Measurements from ENCODE around the gene MEF2C. TPM values are rescaled to one million over a fixed set of nuclear protein-coding genes. Genes with fewer than 3 reads are reported as not detected.

Gene MEF2C
- total RNA-seq, 2 experiments from 2014 or later = 0.10 to 0.17 TPM

GRCh38 chr5:88675168-88675707 lies 207.7 kb downstream of the MEF2C start:
- ChIA-PET CTCF (interaction anchor here (1.2 kb wide), 1 partner anchor 16 kb away, joined by 7 read pairs; no protein-coding TSS in a partner anchor), POLR2A (no interaction called here)
- peak overlapping the region; percentile 73 for H3K27ac Mint-ChIP-seq
- peak overlapping the region; percentile 49 for H3K4me3 Mint-ChIP-seq
- peaks cover 6% of the 10 kb centered on the region for H3K36me3 Mint-ChIP-seq (ENCODE audit: low read depth)
- peaks cover 4% of the 10 kb centered on the region for H3K9me3 Mint-ChIP-seq
- DNase-seq = no peak
- H3K4me1 Mint-ChIP-seq = peaks cover 32% of the 10 kb centered on the region
- peaks cover 85% of the 10 kb centered on the region for H3K27me3 Mint-ChIP-seq

GRCh38 chr5:88674356-88675167 lies 208.4 kb downstream of the MEF2C start:
- Mint-ChIP-seq H3K4me3 (peak overlapping the region; percentile 56), H3K36me3 (ENCODE audit: low read depth) (peaks cover 6% of the 10 kb centered on the region), H3K27me3 (peaks cover 87% of the 10 kb centered on the region), H3K9me3 (peaks cover 4% of the 10 kb centered on the region), H3K27ac (peak overlapping the region; percentile 73), H3K4me1 (peaks cover 29% of the 10 kb centered on the region)
- CTCF ChIA-PET = interaction anchor here (1.1 kb wide), 1 partner anchor 17 kb away, joined by 4 read pairs; no protein-coding TSS in a partner anchor
- peak; percentile 39 for DNase-seq
- POLR2A ChIA-PET = no interaction called here

- peak overlapping the region; percentile 77 for H3K27ac Mint-ChIP-seq
- peak overlapping the region; percentile 50 for H3K4me3 Mint-ChIP-seq
- peaks cover 4% of the 10 kb centered on the region for H3K9me3 Mint-ChIP-seq
- peaks cover 85% of the 10 kb centered on the region for H3K27me3 Mint-ChIP-seq
- DNase-seq = no peak
- H3K36me3 Mint-ChIP-seq (ENCODE audit: low read depth) = peaks cover 6% of the 10 kb centered on the region
- ChIA-PET CTCF (interaction anchor here (1.1 to 1.9 kb wide), 2 partner anchors 17 to 18 kb away, joined by 4 to 9 read pairs; no protein-coding TSS in a partner anchor), POLR2A (no interaction called here)
- peaks cover 27% of the 10 kb centered on the region for H3K4me1 Mint-ChIP-seq
Observed at GRCh38 chr5:88673253-88674105, 209.5 kb downstream of the MEF2C start.

- Mint-ChIP-seq H3K36me3 (ENCODE audit: low read depth) (peaks cover 7% of the 10 kb centered on the region), H3K9me3 (peaks cover 4% of the 10 kb centered on the region), H3K27me3 (peaks cover 87% of the 10 kb centered on the region), H3K27ac (no peak overlapping the region), H3K4me3 (peak overlapping the region; percentile 50), H3K4me1 (peaks cover 27% of the 10 kb centered on the region)
- ChIA-PET POLR2A (no interaction called here), CTCF (interaction anchor here (1.9 kb wide), 1 partner anchor 18 kb away, joined by 9 read pairs; no protein-coding TSS in a partner anchor)
- no peak for DNase-seq
Observed at GRCh38 chr5:88672644-88673252, 210.2 kb downstream of the MEF2C start.

- H3K9me3 Mint-ChIP-seq = peaks cover 4% of the 10 kb centered on the region
- ChIA-PET POLR2A (interaction anchor here (0.6 kb wide), 1 partner anchor 863 kb away, joined by 3 read pairs; no protein-coding TSS in a partner anchor), CTCF (interaction anchor here (1.0 to 1.9 kb wide), 2 partner anchors 12 to 19 kb away, joined by 3 to 9 read pairs; no protein-coding TSS in a partner anchor)
- no peak overlapping the region for H3K27ac Mint-ChIP-seq
- H3K4me3 Mint-ChIP-seq = no peak overlapping the region
- no peak for DNase-seq
- peaks cover 35% of the 10 kb centered on the region for H3K4me1 Mint-ChIP-seq
- peaks cover 88% of the 10 kb centered on the region for H3K27me3 Mint-ChIP-seq
- H3K36me3 Mint-ChIP-seq (ENCODE audit: low read depth) = peaks cover 8% of the 10 kb centered on the region
Observed at GRCh38 chr5:88671505-88672499, 211.2 kb downstream of the MEF2C start.

- Mint-ChIP-seq H3K4me3 (no peak overlapping the region), H3K9me3 (peaks cover 4% of the 10 kb centered on the region), H3K4me1 (peaks cover 38% of the 10 kb centered on the region), H3K27ac (no peak overlapping the region), H3K36me3 (ENCODE audit: low read depth) (peaks cover 8% of the 10 kb centered on the region), H3K27me3 (peaks cover 90% of the 10 kb centered on the region)
- ChIA-PET POLR2A (interaction anchor here (0.6 kb wide), 1 partner anchor 862 kb away, joined by 3 read pairs; no protein-coding TSS in a partner anchor), CTCF (interaction anchor here (1.9 kb wide), 1 partner anchor 20 kb away, joined by 9 read pairs; no protein-coding TSS in a partner anchor)
- DNase-seq = no peak
Observed at GRCh38 chr5:88671106-88671504, 211.9 kb downstream of the MEF2C start.

GRCh38 chr5:88670461-88670860 lies 212.5 kb downstream of the MEF2C start:
- ChIA-PET POLR2A (no interaction called here), CTCF (no interaction called here)
- H3K27ac Mint-ChIP-seq = no peak overlapping the region
- H3K4me1 Mint-ChIP-seq = peaks cover 40% of the 10 kb centered on the region
- no peak overlapping the region for H3K4me3 Mint-ChIP-seq
- H3K9me3 Mint-ChIP-seq = peaks cover 3% of the 10 kb centered on the region
- peaks cover 7% of the 10 kb centered on the region for H3K36me3 Mint-ChIP-seq (ENCODE audit: low read depth)
- DNase-seq = no peak
- H3K27me3 Mint-ChIP-seq = peaks cover 92% of the 10 kb centered on the region

- H3K36me3 Mint-ChIP-seq (ENCODE audit: low read depth) = peaks cover 4% of the 10 kb centered on the region
- no peak overlapping the region for H3K4me3 Mint-ChIP-seq
- no peak overlapping the region for H3K27ac Mint-ChIP-seq
- peaks cover 92% of the 10 kb centered on the region for H3K27me3 Mint-ChIP-seq
- no peak for DNase-seq
- ChIA-PET POLR2A (no interaction called here), CTCF (interaction anchor here (0.9 kb wide), 1 partner anchor 22 kb away, joined by 3 read pairs; no protein-coding TSS in a partner anchor)
- H3K9me3 Mint-ChIP-seq = no peaks in the 10 kb centered on the region
- H3K4me1 Mint-ChIP-seq = peaks cover 34% of the 10 kb centered on the region
Observed at GRCh38 chr5:88669371-88670050, 213.5 kb downstream of the MEF2C start.

- Mint-ChIP-seq H3K27me3 (peaks cover 93% of the 10 kb centered on the region), H3K36me3 (ENCODE audit: low read depth) (peaks cover 2% of the 10 kb centered on the region), H3K4me3 (peak overlapping the region; percentile 71), H3K27ac (peak overlapping the region; percentile 37), H3K9me3 (peaks cover 3% of the 10 kb centered on the region), H3K4me1 (peaks cover 26% of the 10 kb centered on the region)
- DNase-seq = no peak
- POLR2A ChIA-PET = interaction anchor here (0.6 kb wide), 1 partner anchor 186 kb away, joined by 3 read pairs; no protein-coding TSS in a partner anchor
- CTCF ChIA-PET = interaction anchor here (0.7 to 3.0 kb wide), 2 partner anchors 12 to 23 kb away, joined by 3 to 18 read pairs; no protein-coding TSS in a partner anchor
Observed at GRCh38 chr5:88667496-88668201, 215.3 kb downstream of the MEF2C start.

Measured in activated CD4-positive, alpha-beta T cell treated with anti-CD3 and anti-CD28 coated beads, Interleukin-2, amount 10 ng/mL, durations not matched to agents 7 days and 5 days (primary cell).